ENCODE measurements around the gene BANK1.

BANK1 gene

DNA sequence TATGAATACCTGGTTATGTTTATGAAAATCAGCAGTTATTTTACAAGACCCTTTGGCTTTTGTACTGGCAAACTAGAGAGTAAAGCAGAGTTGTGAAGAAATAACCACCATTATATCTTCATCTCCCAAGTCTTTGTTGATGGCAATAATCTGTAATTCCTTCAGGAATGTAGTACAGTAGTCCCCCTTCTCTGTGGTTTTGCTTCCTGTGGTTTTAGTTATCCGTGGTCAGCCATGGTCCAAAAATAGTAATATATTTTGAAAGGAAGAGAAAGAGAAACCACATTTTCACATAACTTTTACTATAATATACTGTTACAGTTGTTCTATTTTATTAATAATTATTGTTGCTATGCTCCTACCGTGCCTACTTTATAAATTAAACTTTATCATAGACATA, 27.8 kb downstream of the BANK1 start:
- DNase-seq: no peak

DNA sequence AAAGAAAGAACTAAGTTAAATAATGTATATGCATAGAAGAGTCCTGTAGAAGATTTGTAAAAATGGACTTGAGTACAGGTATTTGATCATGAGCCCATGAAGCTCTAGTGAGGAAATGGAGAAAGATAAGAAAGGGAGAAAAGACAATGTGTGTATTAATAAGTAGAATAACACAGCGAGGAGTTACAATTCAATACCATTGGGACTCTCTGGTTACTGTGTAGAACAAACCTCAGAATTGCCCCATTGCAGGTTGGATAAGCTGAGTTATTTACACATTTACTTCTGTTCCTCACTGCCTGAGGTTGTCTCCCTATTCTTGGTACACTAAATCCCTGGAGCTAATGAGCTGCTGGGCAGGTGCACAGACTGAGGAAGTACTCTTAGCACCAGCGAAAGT, 33.3 kb downstream of the BANK1 start:
- no peak for DNase-seq

DNA sequence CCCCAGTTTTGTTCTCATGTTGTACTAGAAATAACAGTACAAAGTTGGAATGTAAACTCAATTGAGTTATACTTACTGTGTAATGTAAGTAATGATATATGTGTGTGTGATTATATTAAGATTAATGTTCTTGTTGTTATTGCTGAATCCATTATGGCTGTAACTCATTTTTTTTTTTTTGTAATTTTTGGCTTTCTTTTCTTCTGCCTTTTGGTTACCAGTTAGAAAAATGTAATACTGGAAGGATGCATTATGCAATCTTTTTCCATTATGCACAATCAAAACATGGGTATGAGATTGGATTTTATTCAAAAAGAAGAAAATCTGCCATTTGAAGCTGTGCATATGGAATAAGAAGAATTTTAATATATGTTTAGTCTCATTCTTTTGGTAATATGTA, 34.0 kb downstream of the BANK1 start:
- DNase-seq: no peak

- no peak for DNase-seq
These were observed 35.4 kb downstream of the BANK1 start for GRCh38 chr4:101825953-101826352.

- no peak for DNase-seq
These were observed 41.3 kb downstream of the BANK1 start for GRCh38 chr4:101831816-101832215.

DNA sequence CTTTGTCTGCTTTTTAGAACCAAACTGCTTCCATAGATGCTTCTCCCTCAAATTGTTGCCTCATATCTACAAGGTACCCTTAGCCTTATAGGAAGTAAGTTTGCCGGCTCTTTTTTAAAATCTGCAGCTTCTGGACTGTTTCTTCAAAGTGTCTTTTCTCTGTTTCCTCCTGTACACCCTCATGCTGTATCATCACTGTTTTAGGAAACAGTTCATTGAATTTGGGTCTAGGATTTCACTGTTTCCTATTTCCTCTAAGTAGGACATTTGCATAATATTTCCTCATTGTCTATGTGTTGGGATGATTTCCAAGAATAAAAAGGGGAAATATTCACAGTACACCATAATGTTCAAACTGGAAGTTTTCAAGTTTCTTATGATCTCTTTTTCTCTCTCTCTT, 43.0 kb downstream of the BANK1 start:
- DNase-seq: no peak

DNA sequence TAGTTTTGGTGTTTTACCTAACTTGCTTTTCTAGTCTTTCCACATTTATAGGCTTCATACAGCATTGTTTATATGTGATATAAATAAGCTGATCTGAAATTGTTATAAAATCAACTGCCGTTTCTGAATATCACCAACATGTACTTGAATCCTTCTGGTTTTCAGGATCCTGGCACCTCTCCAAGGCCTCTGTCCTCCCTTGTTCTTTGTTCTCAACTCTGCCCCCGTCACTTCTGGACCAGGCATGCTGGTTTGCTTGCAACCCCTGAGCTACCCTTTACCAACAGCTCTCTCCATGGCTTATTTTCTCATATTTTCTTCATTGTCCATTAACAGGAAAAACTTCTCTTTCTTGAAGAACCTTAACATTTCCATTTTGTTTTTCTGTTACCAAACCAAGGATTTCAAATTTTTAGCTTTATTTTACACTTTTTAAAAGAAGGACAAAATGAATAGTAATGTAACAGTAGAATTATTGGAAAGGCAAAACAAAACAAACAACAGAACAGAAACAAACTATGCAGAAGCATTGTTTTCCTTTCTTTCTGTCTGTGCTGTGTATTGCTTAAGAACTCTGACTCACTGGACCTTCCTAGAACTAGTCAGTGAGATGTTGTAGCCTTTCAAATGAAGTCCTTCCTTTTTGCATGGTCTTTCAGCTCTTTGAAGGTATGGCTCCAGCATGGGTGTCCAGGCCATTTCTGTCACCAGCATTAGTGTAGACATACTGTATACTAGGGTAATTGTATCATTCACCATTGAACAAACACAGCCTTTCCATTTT, 44.8 kb downstream of the BANK1 start:
- DNase-seq: no peak

GRCh38 chr4:101843054-101843453, 52.5 kb downstream of the BANK1 start:
- no peak for DNase-seq

GRCh38 chr4:101846550-101846949, 56.0 kb downstream of the BANK1 start:
- no peak for DNase-seq

DNA sequence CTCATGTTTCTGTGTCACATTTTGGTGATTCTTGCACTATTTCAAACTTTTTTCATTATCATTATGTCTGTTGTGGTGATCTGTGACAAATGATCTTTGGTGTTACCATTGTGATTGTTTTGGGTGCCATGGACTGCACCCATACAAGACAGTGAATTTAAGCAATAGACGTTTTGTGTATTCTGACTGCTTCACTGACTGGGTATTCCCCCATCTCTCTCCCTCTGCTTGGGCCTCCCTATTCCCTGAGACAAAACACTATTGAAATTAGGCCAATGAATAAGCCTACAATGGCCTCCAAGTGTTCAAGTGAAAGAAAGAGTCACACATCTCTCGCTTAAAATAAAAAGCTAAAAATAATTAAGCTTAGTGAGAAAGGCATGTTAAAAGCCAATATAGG, 60.2 kb downstream of the BANK1 start:
- no peak for DNase-seq

- DNase-seq: no peak
These were observed 61.1 kb downstream of the BANK1 start for GRCh38 chr4:101851672-101852071.

- no peak for DNase-seq
These were observed 62.5 kb downstream of the BANK1 start for GRCh38 chr4:101853028-101853427.

DNA sequence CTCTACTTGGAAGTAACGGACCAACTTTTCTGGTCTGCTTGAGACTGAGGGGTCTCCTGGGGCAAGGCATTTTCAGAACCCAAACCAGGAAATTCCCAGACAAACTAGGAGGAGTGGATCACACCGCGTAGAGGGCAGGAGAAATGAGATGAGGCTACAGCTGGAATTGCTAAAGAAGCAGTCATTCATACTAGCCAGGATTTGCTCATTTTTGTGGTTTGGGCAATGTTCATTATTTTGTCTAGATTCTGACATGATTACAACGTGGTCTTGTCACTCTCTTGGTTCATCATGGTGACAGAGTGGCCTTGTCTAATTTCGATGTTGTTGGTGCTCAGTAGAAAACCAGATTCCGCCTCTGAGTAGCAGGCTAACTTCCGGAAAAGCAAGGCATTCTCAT, 63.2 kb downstream of the BANK1 start:
- no peak for DNase-seq

- no peak for DNase-seq
These were observed 64.7 kb downstream of the BANK1 start for GRCh38 chr4:101855239-101855638.

DNA sequence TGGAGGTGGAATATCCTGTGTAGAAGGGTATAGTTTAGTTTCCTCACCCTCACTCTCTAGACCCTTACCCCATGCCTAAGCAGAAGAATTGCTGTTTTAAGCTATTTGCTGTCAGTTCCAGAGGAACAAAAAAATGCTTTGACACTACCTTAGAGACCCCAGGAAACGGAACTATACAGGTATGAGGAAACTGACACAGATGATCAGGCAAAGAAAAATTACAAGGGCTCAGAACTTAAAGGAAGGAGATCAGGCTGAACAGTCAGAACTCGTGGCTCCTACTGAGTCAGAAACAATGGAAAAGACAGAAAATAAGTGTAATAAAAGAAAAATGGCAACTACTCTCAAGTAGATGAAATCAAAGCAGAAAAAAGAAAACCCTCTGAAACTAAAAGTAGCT, 65.6 kb downstream of the BANK1 start:
- no peak for DNase-seq

- DNase-seq: no peak
These were observed 66.6 kb downstream of the BANK1 start for GRCh38 chr4:101857176-101857575.

- no peak for DNase-seq
These were observed 68.1 kb downstream of the BANK1 start for GRCh38 chr4:101858641-101859040.

DNA sequence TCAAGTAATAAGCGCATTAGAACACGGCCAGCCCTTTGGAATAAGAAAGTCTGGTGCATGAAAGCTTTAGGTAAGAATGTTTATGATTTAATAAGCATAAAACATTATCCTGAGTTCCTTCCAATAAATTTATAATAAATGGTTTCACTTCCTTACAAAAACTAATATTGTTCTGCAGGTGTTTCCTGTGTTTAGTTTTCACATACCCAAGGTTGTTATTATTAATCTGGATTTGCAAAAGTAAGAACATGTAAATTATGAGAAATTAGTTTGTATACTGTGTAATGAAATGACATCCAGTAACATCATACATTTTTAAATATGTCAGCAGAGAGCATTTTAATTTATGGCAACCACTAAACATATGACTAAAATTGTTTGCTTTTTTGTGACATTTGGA, 72.1 kb downstream of the BANK1 start:
- no peak for DNase-seq

GRCh38 chr4:101864660-101865059, 74.1 kb downstream of the BANK1 start:
- no peak for DNase-seq

DNA sequence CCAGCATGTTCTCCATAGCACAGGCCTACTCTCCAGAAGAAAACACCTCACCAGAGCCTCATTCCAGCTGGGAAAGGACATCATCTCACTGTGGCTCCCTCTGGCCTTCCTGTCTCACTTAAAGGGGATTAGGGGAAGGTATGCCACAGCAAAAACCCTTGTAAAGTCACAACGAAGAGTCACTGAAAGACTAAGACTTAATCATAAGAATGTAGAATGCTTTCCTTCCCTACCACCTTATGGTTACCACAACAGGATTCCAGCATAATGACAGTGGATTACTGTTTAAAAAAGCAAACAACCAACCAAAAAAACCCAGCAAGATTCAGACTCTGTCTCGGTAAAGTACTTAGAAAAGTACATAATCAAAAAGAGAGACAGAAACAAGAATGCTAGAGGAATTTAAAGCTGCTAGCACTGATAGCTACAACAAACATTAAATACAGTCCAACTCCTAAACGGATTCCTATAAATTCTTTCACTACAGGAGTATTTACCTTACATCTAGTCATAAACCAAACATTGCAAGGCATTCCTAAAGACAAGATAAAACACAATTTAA, 75.1 kb downstream of the BANK1 start:
- no peak for DNase-seq

GRCh38 chr4:101870874-101871273, 80.3 kb downstream of the BANK1 start:
- DNase-seq: no peak

- no peak for DNase-seq
These were observed 81.6 kb downstream of the BANK1 start for GRCh38 chr4:101871962-101872676.

- no peak for DNase-seq
These were observed 95.0 kb downstream of the BANK1 start for GRCh38 chr4:101885574-101885973.

DNA sequence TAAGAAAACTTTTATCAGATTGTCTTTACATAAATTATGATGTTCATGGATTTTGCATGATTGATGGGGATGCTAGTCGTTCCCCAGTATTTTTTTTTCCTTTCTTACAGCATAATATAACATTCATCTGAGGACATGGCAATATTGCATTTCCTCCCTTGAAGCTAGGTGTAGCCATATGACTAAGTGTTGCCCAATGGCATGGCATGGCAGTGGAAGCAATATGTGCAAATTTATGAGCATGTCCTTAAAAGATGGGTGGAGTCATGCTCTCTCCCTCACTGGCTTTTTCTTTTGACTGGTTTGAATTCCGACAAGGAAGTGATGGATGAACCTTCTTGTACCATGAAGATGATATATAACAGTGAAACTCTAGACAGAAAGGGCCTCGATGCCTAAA, 96.3 kb downstream of the BANK1 start:
- no peak for DNase-seq
